HK-2 (cell line): ENCODE data around the gene TMEM109.

Experiments
- DNase-seq: peaks from one replicate; pipeline ENCODE4 v3.0.0-alpha.2; 2018; ENCODE audit not compliant: unreplicated experiment

Gene TMEM109

DNA sequence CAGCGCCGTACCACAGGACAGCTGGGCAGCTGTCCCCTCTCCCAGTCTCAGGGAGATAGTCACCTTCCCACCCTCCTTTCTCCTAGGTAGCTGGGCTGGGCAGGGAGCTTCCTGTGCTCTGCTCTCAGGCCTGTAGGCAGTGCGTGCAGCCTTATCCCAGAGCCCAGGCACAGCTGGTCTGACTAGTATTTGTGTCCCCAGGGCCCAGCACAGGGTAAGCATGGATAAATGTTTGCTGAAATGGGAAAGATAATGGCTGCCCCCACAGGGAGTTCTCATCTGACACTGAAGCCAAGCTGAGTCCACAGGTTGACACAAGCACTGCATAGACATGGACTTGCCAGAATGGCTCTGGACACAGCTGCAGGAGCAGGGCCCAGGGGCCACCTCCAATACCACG is 28.3 kb downstream of the TMEM109 start:
- DNase-seq, result no peak

DNA sequence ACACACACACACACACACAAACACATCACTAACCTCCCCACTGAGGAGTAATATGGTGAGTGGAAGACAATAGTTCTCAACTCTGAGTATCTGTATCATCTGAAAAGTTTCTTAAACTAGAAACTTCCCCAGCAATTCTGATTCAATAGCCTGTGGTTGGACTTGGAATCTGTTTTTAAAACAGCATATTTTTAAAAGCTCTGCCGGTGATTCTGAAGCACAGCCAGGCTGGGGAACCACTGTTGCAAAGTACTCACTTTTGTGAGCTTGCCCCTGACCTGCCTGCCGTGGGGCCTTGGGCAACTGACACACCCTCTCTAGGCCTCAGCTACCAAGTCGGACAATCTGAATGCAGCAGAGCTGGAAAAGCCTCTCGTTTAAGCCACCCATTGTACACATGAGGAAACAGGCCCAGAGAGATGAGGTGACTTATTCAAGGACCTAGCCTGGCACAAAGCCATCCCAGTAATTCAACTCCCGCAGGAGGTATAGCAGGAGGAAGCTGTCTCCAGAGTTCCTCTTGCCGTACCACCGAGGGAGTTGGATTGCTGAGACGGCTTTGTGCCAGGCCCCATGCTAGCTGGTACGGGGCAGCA is 29.1 kb downstream of the TMEM109 start:
- no peak for DNase-seq

DNA sequence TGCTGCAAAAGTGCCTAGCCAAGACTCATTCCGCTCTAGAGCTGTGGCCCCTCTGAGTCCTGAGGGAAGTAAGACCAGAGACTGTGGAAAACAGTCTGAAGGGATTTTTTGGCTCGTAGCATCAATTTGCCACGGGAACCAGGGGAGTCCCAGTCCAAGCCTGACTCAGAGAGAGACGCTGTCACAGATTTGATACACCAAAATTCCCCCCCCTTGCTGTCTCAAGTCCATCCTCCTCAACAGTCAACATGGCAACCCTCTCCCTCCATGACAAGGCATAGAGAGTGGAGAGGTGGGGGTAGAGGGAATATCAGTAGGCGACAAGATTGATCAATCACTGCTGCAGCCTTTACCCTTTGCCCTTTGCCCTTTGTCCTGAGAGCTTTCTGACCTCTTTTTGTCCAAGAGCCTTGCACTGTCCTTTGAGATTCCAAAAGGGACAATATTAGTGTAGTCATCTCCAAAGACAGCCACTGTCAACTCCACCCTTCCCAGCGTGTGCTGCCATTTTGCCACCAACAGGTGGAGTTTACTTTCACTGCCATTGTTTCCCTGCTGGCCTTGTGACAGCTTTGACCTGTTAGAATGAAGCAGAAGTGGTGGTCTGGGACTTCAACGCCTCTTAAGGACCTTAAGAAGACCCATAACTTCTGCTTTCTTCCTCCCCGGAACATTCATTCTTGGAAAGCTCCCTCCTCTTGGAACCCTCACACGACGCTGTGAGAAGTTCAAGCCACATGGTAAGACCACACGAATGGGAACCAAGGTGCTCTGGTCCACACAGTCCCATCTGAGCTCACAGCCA is 30.7 kb downstream of the TMEM109 start:
- DNase-seq, result no peak

DNA sequence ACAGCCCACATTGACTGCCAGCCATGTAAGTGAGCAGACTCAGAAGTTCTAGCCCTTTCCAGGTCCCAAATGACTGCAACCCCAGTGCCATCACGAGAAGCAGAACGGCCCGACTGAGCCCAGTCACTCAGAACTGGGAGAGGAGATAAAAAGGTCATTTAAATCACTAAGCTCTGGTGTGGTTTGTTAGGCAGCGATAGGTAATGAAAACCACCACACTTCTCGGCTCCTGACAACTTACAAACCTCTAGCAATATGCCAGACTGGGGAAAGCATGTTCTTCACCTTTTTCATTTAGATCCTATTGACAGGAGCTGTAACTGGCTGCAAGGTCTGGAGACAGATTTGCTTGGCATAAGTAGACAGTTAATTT is 31.3 kb downstream of the TMEM109 start:
- DNase-seq, result no peak

DNA sequence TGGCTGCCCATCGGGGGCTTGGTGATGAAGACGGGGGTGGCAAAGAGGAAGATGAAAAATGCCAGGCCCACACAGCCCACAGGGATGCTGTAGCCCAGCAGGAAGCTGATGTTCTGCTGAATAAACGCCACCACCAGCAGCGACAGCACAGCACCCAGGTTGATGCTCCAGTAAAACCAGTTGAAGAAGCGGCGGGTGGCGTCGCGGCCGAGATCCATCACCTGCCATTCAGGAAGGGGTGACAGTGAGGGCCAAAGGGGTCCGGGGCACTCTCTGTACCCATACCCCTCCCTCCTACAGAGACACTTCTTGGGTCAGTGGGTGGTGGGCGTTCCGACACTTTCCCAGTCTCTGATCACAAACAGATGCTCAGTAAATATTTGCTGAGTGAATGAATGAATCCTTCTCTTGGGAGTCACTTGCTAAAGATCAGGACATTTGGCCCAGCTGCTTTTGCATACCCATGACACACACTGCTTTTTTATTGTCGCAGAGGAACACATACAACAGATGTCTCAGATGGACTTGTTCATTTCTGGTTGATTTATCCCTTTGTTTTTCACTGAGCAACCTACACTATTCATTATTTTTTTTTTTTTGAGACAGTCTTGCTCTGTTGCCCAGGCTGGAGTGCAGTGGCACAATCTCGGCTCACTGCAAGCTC is 32.8 kb downstream of the TMEM109 start:
- no peak for DNase-seq

DNA sequence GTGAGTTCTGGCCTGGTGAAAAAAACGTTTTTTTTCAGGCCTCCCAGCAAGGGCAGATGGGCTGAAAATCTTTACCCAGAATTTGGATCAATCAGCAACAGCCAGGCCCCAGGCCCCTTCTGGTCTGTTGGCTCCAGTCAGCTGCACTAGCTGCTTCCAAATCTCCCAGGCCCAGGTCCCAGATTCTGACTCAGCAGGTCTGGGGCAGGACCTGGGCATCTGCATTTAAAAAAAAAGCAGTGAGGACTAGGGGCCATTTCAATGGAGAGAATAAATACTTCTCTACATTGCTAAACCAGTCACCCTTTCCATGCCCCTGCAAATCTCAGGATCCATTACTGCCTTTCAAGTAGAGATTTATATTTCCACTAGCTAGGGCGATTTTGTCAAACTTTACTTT is 33.7 kb downstream of the TMEM109 start:
- DNase-seq, result no peak

DNA sequence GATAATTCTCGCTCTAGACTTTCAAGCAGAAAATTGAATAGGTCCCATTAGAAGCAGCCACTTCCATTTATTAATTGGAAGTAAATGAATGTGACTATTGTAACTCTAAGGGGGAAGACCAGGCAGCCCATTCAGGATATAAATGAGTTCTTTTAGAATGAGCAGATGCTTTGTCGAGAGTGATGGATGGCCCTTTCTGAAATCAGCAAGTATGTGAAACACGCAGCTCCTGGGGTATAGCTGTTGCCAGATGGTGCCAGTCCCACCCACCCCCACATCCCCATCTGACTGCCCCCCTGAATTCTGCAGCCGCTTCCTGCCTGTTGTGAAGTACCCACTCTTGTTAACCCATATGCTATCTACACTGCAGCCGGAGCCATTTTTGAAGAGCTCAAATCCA is 34.3 kb downstream of the TMEM109 start:
- DNase-seq, result no peak

DNA sequence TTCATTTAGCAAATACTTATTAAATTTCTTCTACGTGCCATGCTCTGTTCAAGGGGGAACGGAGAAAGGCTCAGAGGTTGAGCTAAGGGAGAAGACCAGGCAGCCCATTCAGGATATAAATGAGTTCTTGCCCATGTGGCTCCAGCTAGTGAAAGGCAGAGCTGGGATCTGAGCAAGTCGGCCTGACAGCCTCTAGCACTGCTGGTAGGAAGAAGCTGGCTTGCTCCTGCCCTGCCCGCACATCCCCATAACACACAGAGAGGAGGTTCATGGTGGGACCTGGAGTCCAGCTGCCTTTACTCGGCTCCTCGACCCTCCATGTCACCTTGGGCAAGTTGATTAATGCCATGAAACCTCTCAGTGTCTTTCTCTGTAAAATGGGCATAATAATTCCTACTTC is 36.1 kb downstream of the TMEM109 start:
- DNase-seq, result no peak

DNA sequence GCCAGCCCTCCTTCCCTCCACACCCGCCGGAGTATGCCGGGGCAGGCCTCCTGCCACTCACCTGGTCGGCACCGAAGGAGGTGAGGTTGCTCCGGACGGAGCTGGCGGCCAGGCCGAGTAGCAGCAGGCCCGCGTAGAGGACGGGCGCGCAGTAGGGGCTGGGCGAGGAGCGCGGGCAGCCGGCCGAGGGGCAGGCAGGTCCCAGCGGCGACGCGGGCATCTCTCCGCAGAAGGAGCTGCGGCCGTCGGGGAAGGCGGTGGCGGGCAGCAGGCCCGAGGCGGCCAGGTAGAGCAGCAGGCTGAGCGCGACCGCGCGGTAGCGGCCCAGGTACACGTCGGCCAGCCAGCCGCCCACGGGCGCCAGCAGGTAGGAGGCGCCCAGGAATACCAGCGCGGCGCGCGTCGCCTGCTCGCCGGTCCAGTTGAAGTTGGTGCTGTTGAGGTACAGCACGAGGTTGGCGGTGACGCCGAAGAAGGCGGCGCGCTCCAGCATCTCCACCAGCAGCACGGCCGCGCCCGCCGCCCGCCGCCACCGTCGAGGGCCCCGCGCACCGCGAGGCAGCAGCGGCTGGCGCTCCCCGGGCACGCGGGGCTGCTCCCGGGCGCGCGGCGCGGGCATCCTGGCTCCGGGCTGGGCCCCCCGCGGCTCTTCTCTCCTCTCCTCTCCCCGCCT is 37.1 kb downstream of the TMEM109 start:
- DNase-seq, result no peak

DNA sequence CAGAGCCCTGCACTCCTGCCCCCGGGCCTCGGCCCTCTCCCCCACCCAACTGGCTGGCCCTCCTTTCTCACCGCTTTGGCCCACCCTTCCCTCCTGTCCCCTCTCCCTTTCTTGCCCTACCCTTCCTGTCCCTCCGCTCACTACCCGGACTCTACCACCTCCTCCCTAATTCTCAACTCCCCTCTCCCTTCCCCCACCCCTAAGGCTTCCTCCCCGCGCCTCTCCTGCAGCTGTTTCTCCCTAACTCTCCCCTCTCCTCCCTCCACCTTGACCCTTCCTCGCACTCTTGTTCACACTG is 37.6 kb downstream of the TMEM109 start:
- DNase-seq, result no peak

DNA sequence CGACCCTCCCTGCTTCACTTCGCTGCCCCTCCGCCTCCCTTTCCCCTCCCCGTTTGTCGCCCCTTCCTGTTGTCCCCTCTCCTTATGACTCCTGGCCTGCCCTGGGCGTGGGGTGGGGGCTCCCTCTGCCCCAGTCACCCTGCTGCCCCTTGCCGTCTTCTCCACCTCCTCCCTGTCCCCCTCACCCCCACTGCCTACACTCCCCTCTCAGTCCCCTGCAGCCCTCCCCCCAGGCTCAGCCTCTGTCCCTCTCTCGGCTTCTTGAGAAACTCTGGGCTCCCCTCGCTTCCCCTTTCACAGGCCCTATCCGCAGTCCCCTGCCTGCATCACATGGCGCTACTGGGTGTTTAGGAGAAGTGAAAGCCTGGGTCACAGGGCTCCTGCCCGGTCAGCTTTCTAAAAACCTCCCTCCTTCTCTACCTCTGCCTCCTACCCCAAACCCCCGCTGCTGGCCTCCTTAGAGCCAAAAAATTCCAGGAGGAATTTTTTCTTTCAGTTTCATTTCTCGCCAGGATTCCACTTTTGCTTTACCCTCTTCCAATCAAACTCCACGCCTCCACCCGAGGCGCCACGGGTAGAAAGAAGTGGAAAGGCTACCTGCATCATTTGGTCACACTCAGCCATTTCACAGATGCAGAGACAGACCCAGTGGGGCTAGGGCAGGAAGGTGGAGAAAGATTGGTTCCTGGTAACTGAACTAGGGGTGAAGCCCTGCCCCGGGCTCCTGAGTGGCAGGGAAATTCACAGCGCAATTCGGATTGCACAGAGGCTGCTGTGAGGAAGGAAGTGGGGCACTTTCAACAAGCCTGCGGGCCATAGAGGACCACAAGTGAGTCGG is 38.2 kb downstream of the TMEM109 start, which contains the start of gene SLC15A3:
Gene SLC15A3, minus strand, starts transcription at position 273 of the 838 bp plus-strand sequence. CDS start 625 bp downstream, outside the sequence.
- no peak for DNase-seq

DNA sequence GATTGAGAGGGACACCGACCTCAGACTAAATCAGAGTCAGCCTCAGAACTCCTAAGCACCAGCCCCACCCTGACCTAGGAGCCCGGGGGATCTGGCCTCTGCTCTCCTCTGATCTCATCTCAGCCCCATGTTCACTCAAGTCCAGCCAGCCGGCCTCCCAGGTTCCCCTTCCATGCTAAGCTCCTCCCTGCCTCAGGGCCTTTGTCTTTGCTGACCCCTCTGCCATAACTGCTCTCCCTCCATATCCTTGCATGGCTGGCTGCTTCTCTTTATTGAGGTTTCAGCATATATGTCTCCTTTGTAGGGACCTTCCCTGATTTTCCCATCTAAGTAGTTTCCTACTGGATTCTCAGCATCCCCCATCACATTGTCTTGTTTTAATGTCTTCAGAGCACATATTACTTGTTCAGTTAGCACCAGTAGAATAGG is 38.8 kb downstream of the TMEM109 start:
- no peak for DNase-seq

DNA sequence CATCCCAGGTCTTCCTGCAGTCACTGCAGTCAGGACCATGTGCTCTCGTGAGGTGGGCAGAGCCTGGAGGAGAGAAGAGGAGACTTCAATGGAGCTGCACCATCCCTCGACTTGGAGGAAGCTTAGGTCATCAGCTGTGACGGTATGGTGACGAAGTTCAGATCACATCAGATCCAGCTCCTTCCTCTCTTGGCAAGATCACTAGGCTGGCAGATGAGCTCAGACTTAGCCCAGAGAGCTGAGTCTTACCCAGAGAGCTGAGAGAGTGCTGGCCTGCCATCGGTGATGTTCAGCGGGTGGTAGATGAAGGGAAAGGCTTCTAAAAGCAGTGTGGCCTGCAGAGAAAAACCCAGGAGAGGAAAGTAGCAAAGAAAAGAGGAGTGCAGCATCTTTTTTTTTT is 39.8 kb downstream of the TMEM109 start:
- no peak for DNase-seq

DNA sequence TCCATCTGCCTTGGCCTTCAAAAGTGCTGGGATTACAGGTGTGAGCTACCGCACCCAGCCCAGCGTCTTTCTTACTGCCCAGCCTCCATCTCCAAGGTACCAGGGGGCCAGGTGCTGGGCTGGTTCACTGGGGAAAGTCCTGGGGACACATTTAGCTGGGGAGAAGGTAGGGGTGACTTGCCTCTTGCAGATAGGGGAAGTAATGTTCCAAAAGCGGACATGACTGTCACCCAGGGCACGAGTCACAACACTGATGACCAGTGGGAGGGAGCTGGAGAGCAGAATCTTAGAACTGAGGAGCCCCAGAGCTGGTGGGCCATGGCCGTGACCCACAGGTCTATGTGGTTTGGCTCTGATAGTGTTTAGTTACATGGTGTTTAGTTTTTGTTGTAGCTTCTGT is 40.5 kb downstream of the TMEM109 start:
- DNase-seq, result no peak

DNA sequence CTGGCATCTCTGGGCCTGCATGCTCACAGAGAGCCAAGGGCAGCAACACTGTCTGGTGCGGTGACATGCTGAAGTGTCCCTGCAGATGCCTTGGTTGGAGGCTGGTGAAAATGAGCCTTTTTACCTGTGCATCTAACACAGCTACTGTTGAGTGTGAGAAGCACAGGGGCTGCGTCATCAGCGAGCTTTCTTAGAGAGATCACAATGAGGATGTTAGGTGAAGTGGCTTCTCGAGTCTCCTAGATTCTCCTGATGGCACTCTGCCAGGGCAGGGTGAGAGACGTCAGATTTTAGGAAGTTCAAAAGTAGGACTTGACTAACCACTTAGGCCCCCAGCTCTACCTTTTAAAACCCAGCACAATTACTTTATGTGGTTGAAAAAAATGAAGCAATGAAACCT is 41.6 kb downstream of the TMEM109 start:
- no peak for DNase-seq

DNA sequence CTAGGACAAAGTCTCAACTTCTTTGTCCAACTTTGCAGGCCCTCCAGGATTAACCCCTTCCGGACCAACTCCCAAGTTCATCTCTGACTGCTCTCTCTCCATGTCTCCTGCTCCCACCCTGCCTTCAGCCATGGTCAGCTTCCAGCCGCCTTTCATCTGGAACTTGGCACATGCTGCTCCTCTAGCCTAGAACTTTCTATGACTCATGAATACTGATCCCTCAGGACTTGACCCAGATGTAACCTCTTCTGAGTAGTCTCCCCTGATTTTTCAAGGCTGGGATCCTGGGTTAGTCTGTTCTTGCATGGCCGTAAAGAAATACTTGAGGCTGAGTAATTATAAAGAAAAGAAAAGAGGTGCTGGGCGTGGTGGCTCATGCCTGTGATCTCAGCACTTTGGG is 43.2 kb downstream of the TMEM109 start:
- DNase-seq, result no peak

DNA sequence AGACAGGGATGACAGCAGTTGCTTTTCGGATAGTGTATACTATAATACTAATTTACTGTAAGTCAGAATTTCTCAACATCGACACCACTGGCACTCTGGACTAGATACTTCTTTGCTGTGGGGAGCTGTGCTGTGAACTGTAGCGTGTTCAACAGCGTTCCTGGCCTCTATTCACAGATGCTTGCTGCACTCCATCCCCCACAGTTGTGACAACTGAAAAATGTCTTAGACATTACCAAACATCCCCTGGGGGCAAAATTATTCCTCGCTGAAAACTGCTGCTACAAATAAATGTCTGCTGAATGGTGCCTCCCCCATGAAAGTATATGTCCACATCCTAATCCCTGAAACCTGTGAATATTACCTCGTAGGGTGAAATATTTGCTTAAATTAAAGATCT is 45.5 kb downstream of the TMEM109 start:
- no peak for DNase-seq

DNA sequence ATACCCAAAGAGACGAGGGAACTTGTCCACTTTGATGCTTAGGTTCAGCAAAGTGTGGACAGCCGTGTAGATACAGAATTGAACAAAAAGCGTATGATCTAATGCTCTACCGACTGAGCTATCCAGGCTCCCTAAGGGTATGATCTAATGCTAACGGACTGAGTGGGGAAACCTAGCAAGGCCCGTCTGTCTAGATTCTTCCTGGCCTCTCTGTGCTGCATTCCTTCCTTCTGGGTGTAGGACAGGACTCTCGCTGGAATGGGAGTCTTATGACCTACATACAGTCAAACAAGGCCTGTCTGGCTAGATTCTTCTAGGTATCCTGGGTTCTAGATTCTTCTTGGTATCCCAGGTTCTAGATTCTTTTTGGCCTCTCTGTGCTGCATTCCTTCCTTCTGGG is 46.4 kb downstream of the TMEM109 start:
- no peak for DNase-seq

DNA sequence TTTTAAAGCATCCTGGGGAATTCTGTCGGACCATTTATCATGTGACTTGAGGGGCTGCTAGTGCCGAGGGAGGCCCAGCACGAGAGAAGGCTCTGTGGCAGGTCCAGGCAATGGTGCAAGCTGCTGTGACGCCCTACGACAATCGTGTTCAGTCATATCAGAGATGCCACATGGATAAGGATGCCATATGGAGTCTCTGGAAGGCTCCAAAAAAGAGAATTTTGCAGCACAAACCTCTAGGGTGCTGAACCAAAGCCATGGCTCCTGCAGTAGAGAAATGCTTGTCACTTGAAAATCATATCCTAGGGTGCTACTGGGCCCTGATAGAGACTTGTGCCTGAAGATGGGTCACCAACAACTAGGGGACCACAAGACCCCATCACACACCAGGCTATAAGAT is 50.8 kb downstream of the TMEM109 start:
- no peak for DNase-seq

DNA sequence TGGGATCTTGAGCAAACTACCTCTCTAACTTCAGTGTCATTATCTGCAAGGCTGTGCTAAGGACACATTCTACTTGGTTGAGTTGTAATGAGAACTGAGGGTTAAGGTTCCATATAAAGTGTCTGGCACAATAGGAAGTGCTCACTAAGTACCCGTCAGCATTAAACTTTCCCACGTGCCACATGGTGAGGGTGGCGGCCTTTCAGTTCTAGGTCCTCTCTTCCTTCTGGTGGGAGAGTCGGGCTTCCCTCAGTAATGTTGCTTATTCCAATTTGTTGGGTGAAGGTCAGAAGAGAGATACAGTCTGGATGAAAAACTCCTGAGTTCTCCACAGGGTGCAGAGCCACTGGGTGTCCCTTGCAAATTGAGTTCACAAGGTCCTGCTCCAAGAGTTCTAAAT is 52.9 kb downstream of the TMEM109 start:
- no peak for DNase-seq

DNA sequence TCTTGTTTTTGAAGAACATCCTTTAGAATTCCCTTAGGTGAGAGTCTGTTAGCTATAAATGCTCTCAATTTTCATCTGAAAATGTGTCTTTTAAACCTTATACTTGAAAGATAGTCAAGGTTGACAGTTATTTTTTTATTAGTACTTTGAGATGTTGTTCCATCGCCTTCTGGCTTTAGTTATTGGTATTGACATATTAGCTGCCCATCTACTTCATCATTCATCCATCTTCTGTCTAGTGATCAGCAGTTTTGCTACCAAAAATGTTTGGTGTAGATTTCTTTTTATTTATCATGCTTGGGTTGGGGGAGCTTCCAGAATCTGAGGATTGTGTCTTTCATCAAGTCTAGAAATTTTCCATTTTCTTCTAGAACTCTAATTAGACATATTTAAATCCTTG is 54.3 kb downstream of the TMEM109 start:
- no peak for DNase-seq

DNA sequence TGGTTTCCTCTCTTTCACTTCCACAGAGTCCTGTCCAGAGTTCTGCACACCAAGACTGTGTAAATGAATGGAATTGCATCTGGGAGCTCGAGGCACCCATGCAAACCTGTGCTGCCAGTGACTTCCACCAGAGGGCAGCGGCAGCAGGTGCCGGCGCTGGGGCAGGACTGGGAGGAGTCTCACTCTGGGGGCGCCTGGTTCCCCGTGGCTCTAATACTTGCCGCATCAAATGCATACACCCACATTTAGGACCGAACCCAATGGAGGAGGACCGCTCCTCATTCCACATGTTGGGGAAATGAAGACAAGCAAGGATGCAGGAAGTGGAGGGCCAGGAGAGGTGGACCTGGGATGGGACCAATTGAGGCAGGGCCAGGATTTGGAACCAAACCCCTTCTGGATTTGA is 56.4 kb downstream of the TMEM109 start:
- DNase-seq, result peak; percentile 27
